HepG2 (cell line): ENCODE results near the gene PARM1. TPM values are rescaled to one million over a fixed set of nuclear protein-coding genes. Genes with fewer than 3 reads are reported as not detected.

Experiments used
- ATAC-seq: fragments of 200-7000 bp; cut with Tn5 transposase; 3 replicates; pipeline ENCODE4 v1.9.1; 2020; ENCODE audit warnings: mild to moderate bottlenecking, moderate library complexity
- BruUV-seq: library from RNA; stranded (reverse); fragments of 400-500 nt; replicated peaks from 2 replicates; lab custom pipeline; 2021; lab: Mats Ljungman, UMichigan
- CTCF ChIA-PET: fragments of 300-600 bp; formaldehyde crosslinking; extraction: SDS; loops from one replicate; lab custom pipeline; 2021; ENCODE audit warnings: low total read pairs, inconsistent platforms, low intra/inter-chr PET ratio; lab: Yijun Ruan, JAX
- POLR2A ChIA-PET: fragments of 350-600 bp; sonication (Branson Sonifier 250); formaldehyde crosslinking; loops from one replicate; lab custom pipeline; 2020; ENCODE audit warnings: antibody characterized with exemption, inconsistent platforms; lab: Yijun Ruan, JAX
- DNase-seq: peaks from one replicate; pipeline ENCODE4 v3.0.0-alpha.2; 2015; ENCODE audit warnings: low spot score
- FAIRE-seq: peaks from 3 replicates; lab custom pipeline; 2011; peaks lifted over from hg19 to GRCh38; lab: Jason Lieb, UNC
- H2AFZ ChIP-seq: one replicate; pipeline ENCODE4 v1.6.1; 2011; ENCODE audit warnings: low read length, inconsistent platforms
- H3K27ac ChIP-seq: fragments of 300-600 bp; 3 replicates; pipeline ENCODE4 v1.8.0; 2011; ENCODE audit warnings: mixed run types, mild to moderate bottlenecking, mixed read lengths, low read length, inconsistent platforms; ENCODE audit not compliant: insufficient read depth; ENCODE audit errors: extremely low read length
- H3K27me3 ChIP-seq, 2 experiments: fragments of 200-600 bp in 1 of 2; 2 replicates in 1 of 2; 3 replicates in 1 of 2; pipeline versions ENCODE4 v1.6.0 to v1.8.0; 2011; ENCODE audit warnings: low read length in 2 of 2, mild to moderate bottlenecking in 2 of 2, moderate library complexity in 2 of 2, inconsistent platforms in 1 of 2; ENCODE audit not compliant: insufficient read depth in 2 of 2, control insufficient read depth in 1 of 2
- H3K36me3 ChIP-seq, 2 experiments: fragments of 200-600 bp in 1 of 2; replicated peaks in 1 of 2; 2 replicates in 1 of 2; 3 replicates in 1 of 2; pipeline versions ENCODE4 v1.5.1 to v1.8.0; 2011; ENCODE audit warnings: low read length in 2 of 2, inconsistent platforms in 1 of 2; ENCODE audit not compliant: insufficient read depth in 2 of 2, control insufficient read depth in 1 of 2
- H3K4me1 ChIP-seq: 2 replicates; pipeline ENCODE4 v1.5.1; 2012; ENCODE audit warnings: low read length, inconsistent platforms; ENCODE audit not compliant: insufficient read depth
- H3K4me2 ChIP-seq: 2 replicates; pipeline ENCODE4 v1.6.0; 2011; ENCODE audit warnings: low read depth, low read length, inconsistent platforms
- H3K4me3 ChIP-seq, 3 experiments: fragments of 200-600 bp in 1 of 3; sonication (generic), shearing (Covaris generic) in 1 of 3; replicated peaks in 1 of 3; 2 replicates each; pipeline ENCODE4 v1.5.1; 2011 to 2016; ENCODE audit warnings: low read length in 3 of 3, inconsistent platforms in 2 of 3, low read depth in 2 of 3, mild to moderate bottlenecking in 2 of 3, control low read depth in 1 of 3, mixed read lengths in 1 of 3; ENCODE audit not compliant: insufficient read depth in 1 of 3
- H3K79me2 ChIP-seq: one replicate; pipeline ENCODE4 v1.6.1; 2011; ENCODE audit warnings: low read length, inconsistent platforms; ENCODE audit not compliant: insufficient read depth
- H3K9ac ChIP-seq: 2 replicates; pipeline ENCODE4 v1.6.0; 2011; ENCODE audit warnings: mild to moderate bottlenecking, low read depth, low read length, inconsistent platforms; ENCODE audit not compliant: insufficient read depth
- H3K9me3 ChIP-seq: 2 replicates; pipeline ENCODE4 v1.5.1; 2012; ENCODE audit warnings: mild to moderate bottlenecking, low read length
- H4K20me1 ChIP-seq: 2 replicates; pipeline ENCODE4 v1.6.0; 2011; ENCODE audit warnings: inconsistent platforms, mild to moderate bottlenecking, low read length, moderate library complexity; ENCODE audit not compliant: insufficient read depth
- CBFB ChIP-seq: sonication (generic); formaldehyde crosslinking; IDR thresholded peaks from 2 replicates; pipeline ENCODE4 v1.4.0; 2020; ENCODE audit warnings: missing genetic modification reagents
- DPF2 ChIP-seq: sonication (generic); formaldehyde crosslinking; IDR thresholded peaks from 2 replicates; pipeline ENCODE4 v1.4.0; 2020; ENCODE audit warnings: mild to moderate bottlenecking, low read depth, missing genetic modification reagents, borderline replicate concordance
- FOXA1 ChIP-seq, 2 experiments: fragments of 450-650 bp in 1 of 2; sonication (generic) in 1 of 2; formaldehyde crosslinking in 1 of 2; IDR thresholded peaks; 2 replicates each; pipeline versions ENCODE4 v1.4.0 to v1.6.1; 2016 to 2020; ENCODE audit warnings: missing genetic modification reagents in 1 of 2
- GPN1 ChIP-seq: sonication (generic); formaldehyde crosslinking; IDR thresholded peaks from 2 replicates; pipeline ENCODE4 v1.5.1; 2020; ENCODE audit warnings: missing genetic modification reagents, borderline replicate concordance
- MLLT10 ChIP-seq: sonication (generic); formaldehyde crosslinking; IDR thresholded peaks from 2 replicates; pipeline ENCODE4 v1.4.0; 2020; ENCODE audit warnings: missing genetic modification reagents
- NR2F1 ChIP-seq, 2 experiments: fragments of 450-650 bp in 1 of 2; formaldehyde crosslinking in 1 of 2; IDR thresholded peaks; 2 replicates each; pipeline versions ENCODE4 v1.5.0 to v1.6.1; 2016 to 2020; ENCODE audit warnings: mild to moderate bottlenecking in 1 of 2, missing compliant biosample characterization in 1 of 2, missing genetic modification reagents in 1 of 2, moderate library complexity in 1 of 2
- STAG1 ChIP-seq: sonication (generic); formaldehyde crosslinking; IDR thresholded peaks from 2 replicates; pipeline ENCODE4 v1.4.0; 2020; ENCODE audit warnings: missing genetic modification reagents
- ZBTB1 ChIP-seq: sonication (generic); formaldehyde crosslinking; IDR thresholded peaks from 2 replicates; pipeline ENCODE4 v1.4.0; 2020; ENCODE audit warnings: missing genetic modification reagents, borderline replicate concordance
- ZNF776 ChIP-seq: sonication (generic); formaldehyde crosslinking; IDR thresholded peaks from 2 replicates; pipeline ENCODE4 v1.4.0; 2020; ENCODE audit warnings: mild to moderate bottlenecking, missing genetic modification reagents
- WGBS: methylation state at CpG from one replicate; pipeline ENCODE4 v1.1.6; 2017; ENCODE audit warnings: low lambda C conversion rate; 5-methylcytosine and 5-hydroxymethylcytosine counted together
- in situ Hi-C: cut with HindIII; loops from 2 replicates; pipeline ENCODE4 v1.10.0; 2017; ENCODE audit warnings: low pct_unique_long_range_greater_than_20kb; ENCODE audit not compliant: extremely low pct_ligation_motif_present
- intact Hi-C: fragments of 100-400 bp; cut with micrococcal nuclease; formaldehyde crosslinking; loops from one replicate; pipeline ENCODE4 v1.10.0; 2022; ENCODE audit not compliant: unreplicated experiment
- polyA plus RNA-seq, 8 experiments: library from polyadenylated mRNA; depleted of rRNA in 3 of 8; stranded (reverse) in 7 of 8; unstranded in 1 of 8; fragments of >200 nt; fragmentation: Illumina TruSeq in 4 of 8; extraction: Trizol in 4 of 8; gene quantifications; 2 replicates each; pipeline versions ENCODE4 v1.2.1 to v1.2.3, GENCODE V29; 2011 to 2016; ENCODE audit warnings: low read depth in 4 of 8, missing spikeins in 1 of 8, mixed read lengths in 1 of 8; ENCODE audit not compliant: insufficient read depth in 1 of 8
- total RNA-seq, 5 experiments: library from RNA; depleted of rRNA; stranded (reverse); fragments of >200 nt; fragmentation: Illumina TruSeq; extraction: Trizol; gene quantifications; 2 replicates each; pipeline ENCODE4 v1.2.3, GENCODE V29; 2016; ENCODE audit warnings: low read depth in 1 of 5
- TF ChIP-seq, protein P1 (sequence below), 2 experiments: IDR thresholded peaks; 2 replicates each; pipeline ENCODE4 v1.6.1; 2011 to 2012; ENCODE audit warnings: low read length in 2 of 2, borderline replicate concordance in 1 of 2, low read depth in 1 of 2, mild to moderate bottlenecking in 1 of 2, moderate library complexity in 1 of 2
- TF ChIP-seq, protein P2 (sequence below): sonication (generic); formaldehyde crosslinking; IDR thresholded peaks from 2 replicates; pipeline ENCODE4 v1.5.1; 2020; ENCODE audit warnings: missing genetic modification reagents, mild to moderate bottlenecking, borderline replicate concordance

The PARM1 gene
- total and polyA plus RNA-seq, 2 of the 13 experiments (the other 11 are each of a cell fraction or from before 2014, with no cell fraction given) = not detected

DNA sequence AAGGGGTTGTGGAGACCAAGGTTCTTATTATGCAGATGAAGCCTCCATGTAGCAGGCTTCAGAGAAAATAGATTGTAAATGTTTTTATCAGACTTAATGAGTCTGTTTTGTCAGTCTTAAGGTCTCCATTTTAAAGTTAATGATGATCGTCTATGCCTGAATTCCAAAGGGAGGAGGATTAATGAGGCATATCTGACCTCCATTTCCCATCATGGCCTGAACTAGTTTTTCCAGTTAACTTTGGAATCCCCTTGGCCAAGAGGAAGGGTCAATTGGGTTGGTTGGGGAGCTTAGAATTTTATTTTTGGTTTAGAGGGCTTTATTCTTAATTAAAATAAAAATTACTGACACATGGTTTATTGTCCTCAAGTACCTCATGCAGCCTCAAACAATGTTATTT is 6.9 kb upstream of the PARM1 start:
- CTCF ChIA-PET = no interaction called here
- H3K27me3 ChIP-seq = no peaks in the 10 kb centered on the region
- TF ChIP-seq, protein P1, sequence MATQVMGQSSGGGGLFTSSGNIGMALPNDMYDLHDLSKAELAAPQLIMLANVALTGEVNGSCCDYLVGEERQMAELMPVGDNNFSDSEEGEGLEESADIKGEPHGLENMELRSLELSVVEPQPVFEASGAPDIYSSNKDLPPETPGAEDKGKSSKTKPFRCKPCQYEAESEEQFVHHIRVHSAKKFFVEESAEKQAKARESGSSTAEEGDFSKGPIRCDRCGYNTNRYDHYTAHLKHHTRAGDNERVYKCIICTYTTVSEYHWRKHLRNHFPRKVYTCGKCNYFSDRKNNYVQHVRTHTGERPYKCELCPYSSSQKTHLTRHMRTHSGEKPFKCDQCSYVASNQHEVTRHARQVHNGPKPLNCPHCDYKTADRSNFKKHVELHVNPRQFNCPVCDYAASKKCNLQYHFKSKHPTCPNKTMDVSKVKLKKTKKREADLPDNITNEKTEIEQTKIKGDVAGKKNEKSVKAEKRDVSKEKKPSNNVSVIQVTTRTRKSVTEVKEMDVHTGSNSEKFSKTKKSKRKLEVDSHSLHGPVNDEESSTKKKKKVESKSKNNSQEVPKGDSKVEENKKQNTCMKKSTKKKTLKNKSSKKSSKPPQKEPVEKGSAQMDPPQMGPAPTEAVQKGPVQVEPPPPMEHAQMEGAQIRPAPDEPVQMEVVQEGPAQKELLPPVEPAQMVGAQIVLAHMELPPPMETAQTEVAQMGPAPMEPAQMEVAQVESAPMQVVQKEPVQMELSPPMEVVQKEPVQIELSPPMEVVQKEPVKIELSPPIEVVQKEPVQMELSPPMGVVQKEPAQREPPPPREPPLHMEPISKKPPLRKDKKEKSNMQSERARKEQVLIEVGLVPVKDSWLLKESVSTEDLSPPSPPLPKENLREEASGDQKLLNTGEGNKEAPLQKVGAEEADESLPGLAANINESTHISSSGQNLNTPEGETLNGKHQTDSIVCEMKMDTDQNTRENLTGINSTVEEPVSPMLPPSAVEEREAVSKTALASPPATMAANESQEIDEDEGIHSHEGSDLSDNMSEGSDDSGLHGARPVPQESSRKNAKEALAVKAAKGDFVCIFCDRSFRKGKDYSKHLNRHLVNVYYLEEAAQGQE (IDR thresholded peaks at IDR 0.05; ENCODE audit: borderline replicate concordance in 1 of 2, low read depth in 1 of 2, low read length in 2 of 2) = no peak
- TF ChIP-seq GPN1 (CRISPR knock-in tag) = no peak
- TF ChIP-seq, protein P2, sequence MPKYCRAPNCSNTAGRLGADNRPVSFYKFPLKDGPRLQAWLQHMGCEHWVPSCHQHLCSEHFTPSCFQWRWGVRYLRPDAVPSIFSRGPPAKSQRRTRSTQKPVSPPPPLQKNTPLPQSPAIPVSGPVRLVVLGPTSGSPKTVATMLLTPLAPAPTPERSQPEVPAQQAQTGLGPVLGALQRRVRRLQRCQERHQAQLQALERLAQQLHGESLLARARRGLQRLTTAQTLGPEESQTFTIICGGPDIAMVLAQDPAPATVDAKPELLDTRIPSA = no peak
- TF ChIP-seq STAG1 (CRISPR knock-in tag) = no peak
- no peak for TF ChIP-seq FOXA1 (IDR thresholded peaks at IDR 0.05)
- no peak for TF ChIP-seq FOXA1 (CRISPR knock-in tag; IDR thresholded peaks at IDR 0.05)
- TF ChIP-seq DPF2 (CRISPR knock-in tag) = no peak
- TF ChIP-seq CBFB (CRISPR knock-in tag) = no peak
- no peak for TF ChIP-seq ZBTB1 (CRISPR knock-in tag)
- TF ChIP-seq ZNF776 (CRISPR knock-in tag) = no peak
- no peak for TF ChIP-seq NR2F1 (CRISPR knock-in tag; IDR thresholded peaks at IDR 0.05)
- TF ChIP-seq MLLT10 (CRISPR knock-in tag) = no peak
- TF ChIP-seq, all 625 proteins: peak for 0
- in situ Hi-C loops = loop anchor here (25.0 kb wide), 1 partner anchor 561 kb away; no protein-coding TSS in a partner anchor
- Histone ChIP-seq H3K27ac (no peak overlapping the region), H3K4me3 (no peak overlapping the region), H2AFZ (no peak overlapping the region), H3K79me2 (no peaks in the 10 kb centered on the region), H3K9me3 (no peaks in the 10 kb centered on the region), H3K4me2 (no peak overlapping the region), H3K4me1 (no peaks in the 10 kb centered on the region), H3K36me3 (no peaks in the 10 kb centered on the region), H3K9ac (no peak overlapping the region), H4K20me1 (no peaks in the 10 kb centered on the region)
- FAIRE-seq = no peak
- intact Hi-C loops = no loop called here
- BruUV-seq = no TSS peak
- POLR2A ChIA-PET = no interaction called here
- ATAC-seq = no peak
- WGBS = 56% methylated on average over 1 of the region's 1 CpG
- DNase-seq = no peak
